Measurements from ENCODE around the gene XAGE3.

- no peak for TF ChIP-seq GABPA (IDR thresholded peaks at IDR 0.05; ENCODE audit: low read depth)
- no peak for TF ChIP-seq CTCF (IDR thresholded peaks at IDR 0.05)
- TF ChIP-seq MAX (IDR thresholded peaks at IDR 0.05; ENCODE audit: low read depth): no peak
- TF ChIP-seq YY1 (IDR thresholded peaks at IDR 0.05; ENCODE audit: low read depth): no peak
- no peak for TF ChIP-seq TAF1 (IDR thresholded peaks at IDR 0.05; ENCODE audit: borderline replicate concordance, low read depth, low read length)
- no peak for TF ChIP-seq FOXJ3 (CRISPR knock-in tag; IDR thresholded peaks at IDR 0.05)
Measured at GRCh38 chrX:52874661-52875060, 6.8 kb upstream of the XAGE3 start.
